SK-N-SH treated with all-trans-retinoic acid at 6 μM for 48 hours (cell line): ENCODE measurements around the gene MMS19.

Source experiments
- ATAC-seq: fragments of 200-7000 bp; cut with Tn5 transposase; 3 replicates; pipeline ENCODE4 v1.9.1; 2020; ENCODE audit warnings: mild to moderate bottlenecking, moderate library complexity
- ARNTL ChIP-seq: fragments of 450-650 bp; formaldehyde crosslinking; IDR thresholded peaks from 2 replicates; pipeline ENCODE4 v1.5.0; 2020; ENCODE audit warnings: low read depth, mild to moderate bottlenecking, moderate library complexity, borderline replicate concordance
- BACH2 ChIP-seq: fragments of 250-450 bp; sonication (Bioruptor Pico); IDR thresholded peaks from 2 replicates; pipeline ENCODE4 v1.9.0; 2021; ENCODE audit warnings: mild to moderate bottlenecking, borderline replicate concordance
- CSDC2 ChIP-seq: fragments of 250-450 bp; sonication (Bioruptor Pico); IDR thresholded peaks from 2 replicates; pipeline ENCODE4 v1.5.0; 2020; ENCODE audit warnings: mild to moderate bottlenecking, moderate library complexity
- GLIS3 ChIP-seq: fragments of 250-450 bp; sonication (Bioruptor Pico); IDR thresholded peaks from 2 replicates; pipeline ENCODE4 v1.5.0; 2020; ENCODE audit warnings: mild to moderate bottlenecking, moderate library complexity
- ISL1 ChIP-seq: fragments of 250-450 bp; sonication (Bioruptor Pico); IDR thresholded peaks from 2 replicates; pipeline ENCODE4 v2.1.2; 2022; ENCODE audit warnings: mild to moderate bottlenecking, moderate library complexity
- OSR1 ChIP-seq: fragments of 250-450 bp; sonication (Bioruptor Pico); IDR thresholded peaks from 2 replicates; pipeline ENCODE4 v1.8.0; 2022; ENCODE audit warnings: moderate library complexity, mild to moderate bottlenecking, inconsistent platforms
- PPARA ChIP-seq: fragments of 250-450 bp; sonication (Bioruptor Pico); IDR thresholded peaks from 2 replicates; pipeline ENCODE4 v1.5.0; 2020; ENCODE audit warnings: mild to moderate bottlenecking, borderline replicate concordance
- RARB ChIP-seq: fragments of 250-450 bp; sonication (Bioruptor Pico); IDR thresholded peaks from 2 replicates; pipeline ENCODE4 v1.8.0; 2021; ENCODE audit warnings: mild to moderate bottlenecking, moderate library complexity
- SNAI2 ChIP-seq: fragments of 250-450 bp; sonication (Bioruptor Pico); IDR thresholded peaks from 2 replicates; pipeline ENCODE4 v1.5.0; 2020; ENCODE audit warnings: mild to moderate bottlenecking, moderate library complexity
- TCF4 ChIP-seq: fragments of 250-450 bp; sonication (Bioruptor Pico); IDR thresholded peaks from 2 replicates; pipeline ENCODE4 v1.8.0; 2021; ENCODE audit warnings: mild to moderate bottlenecking, moderate library complexity, borderline replicate concordance
- TOX ChIP-seq: fragments of 250-450 bp; sonication (Bioruptor Pico); IDR thresholded peaks from 2 replicates; pipeline ENCODE4 v1.8.0; 2021; ENCODE audit warnings: mild to moderate bottlenecking, moderate library complexity, borderline replicate concordance
- ZC3H10 ChIP-seq: fragments of 250-450 bp; sonication (Bioruptor Pico); IDR thresholded peaks from 2 replicates; pipeline ENCODE4 v1.5.1; 2021; ENCODE audit warnings: mild to moderate bottlenecking, moderate library complexity
- ZFP3 ChIP-seq: fragments of 250-450 bp; sonication (Bioruptor Pico); IDR thresholded peaks from 2 replicates; pipeline ENCODE4 v1.5.0; 2020; ENCODE audit warnings: mild to moderate bottlenecking, moderate library complexity
- ZFP30 ChIP-seq: fragments of 450-650 bp; formaldehyde crosslinking; IDR thresholded peaks from 2 replicates; pipeline ENCODE4 v1.5.0; 2022; ENCODE audit warnings: mild to moderate bottlenecking, moderate library complexity
- ZNF565 ChIP-seq: fragments of 450-650 bp; formaldehyde crosslinking; conservative IDR thresholded peaks from 2 replicates; pipeline ENCODE4 v1.5.0; 2020; ENCODE audit warnings: low read depth, mild to moderate bottlenecking, moderate library complexity
- ZNF70 ChIP-seq: fragments of 450-650 bp; formaldehyde crosslinking; IDR thresholded peaks from 2 replicates; pipeline ENCODE4 v1.5.0; 2020; ENCODE audit warnings: mild to moderate bottlenecking, moderate library complexity
- TF ChIP-seq, protein P1 (sequence below): fragments of 250-450 bp; sonication (Bioruptor Pico); IDR thresholded peaks from 2 replicates; pipeline ENCODE4 v1.8.0; 2021; ENCODE audit warnings: low read depth, mild to moderate bottlenecking, moderate library complexity, borderline replicate concordance
- TF ChIP-seq, protein P2 (sequence below): fragments of 250-450 bp; sonication (Bioruptor Pico); IDR thresholded peaks from 2 replicates; pipeline ENCODE4 v1.8.0; 2020; ENCODE audit warnings: mild to moderate bottlenecking, moderate library complexity, borderline replicate concordance
- TF ChIP-seq, protein P3 (sequence below): fragments of 250-450 bp; sonication (Bioruptor Pico); IDR thresholded peaks from 2 replicates; pipeline ENCODE4 v1.5.1; 2021; ENCODE audit warnings: mild to moderate bottlenecking, moderate library complexity
- TF ChIP-seq, protein P4 (sequence below): fragments of 250-450 bp; sonication (Bioruptor Pico); IDR thresholded peaks from 2 replicates; pipeline ENCODE4 v1.5.0; 2020; ENCODE audit warnings: mild to moderate bottlenecking, moderate library complexity

Gene MMS19

DNA sequence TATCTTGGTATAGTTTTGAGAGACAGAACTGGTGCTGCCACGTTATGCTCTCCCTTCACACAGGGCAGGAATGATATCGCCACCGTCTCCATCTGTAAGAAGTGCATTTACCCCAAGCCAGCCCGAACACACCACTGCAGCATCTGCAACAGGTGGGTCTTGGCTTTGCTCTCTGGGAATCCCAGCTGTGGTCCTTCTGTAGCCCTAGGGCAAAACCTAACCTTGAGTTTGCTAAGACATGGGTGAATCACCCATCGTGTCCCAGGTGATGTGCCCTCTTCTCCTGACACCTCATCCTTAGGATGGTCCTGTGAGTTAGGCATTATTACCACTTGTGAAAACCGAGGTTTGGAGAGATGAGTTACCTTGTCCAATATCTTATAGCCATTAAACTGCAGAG, 45.9 kb downstream of the MMS19 start (continued):
- TF ChIP-seq, protein P1, sequence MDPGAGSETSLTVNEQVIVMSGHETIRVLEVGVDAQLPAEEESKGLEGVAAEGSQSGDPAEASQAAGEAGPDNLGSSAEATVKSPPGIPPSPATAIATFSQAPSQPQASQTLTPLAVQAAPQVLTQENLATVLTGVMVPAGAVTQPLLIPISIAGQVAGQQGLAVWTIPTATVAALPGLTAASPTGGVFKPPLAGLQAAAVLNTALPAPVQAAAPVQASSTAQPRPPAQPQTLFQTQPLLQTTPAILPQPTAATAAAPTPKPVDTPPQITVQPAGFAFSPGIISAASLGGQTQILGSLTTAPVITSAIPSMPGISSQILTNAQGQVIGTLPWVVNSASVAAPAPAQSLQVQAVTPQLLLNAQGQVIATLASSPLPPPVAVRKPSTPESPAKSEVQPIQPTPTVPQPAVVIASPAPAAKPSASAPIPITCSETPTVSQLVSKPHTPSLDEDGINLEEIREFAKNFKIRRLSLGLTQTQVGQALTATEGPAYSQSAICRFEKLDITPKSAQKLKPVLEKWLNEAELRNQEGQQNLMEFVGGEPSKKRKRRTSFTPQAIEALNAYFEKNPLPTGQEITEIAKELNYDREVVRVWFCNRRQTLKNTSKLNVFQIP (CRISPR knock-in tag) = no peak
- no peak for TF ChIP-seq ZC3H10 (CRISPR knock-in tag)

DNA sequence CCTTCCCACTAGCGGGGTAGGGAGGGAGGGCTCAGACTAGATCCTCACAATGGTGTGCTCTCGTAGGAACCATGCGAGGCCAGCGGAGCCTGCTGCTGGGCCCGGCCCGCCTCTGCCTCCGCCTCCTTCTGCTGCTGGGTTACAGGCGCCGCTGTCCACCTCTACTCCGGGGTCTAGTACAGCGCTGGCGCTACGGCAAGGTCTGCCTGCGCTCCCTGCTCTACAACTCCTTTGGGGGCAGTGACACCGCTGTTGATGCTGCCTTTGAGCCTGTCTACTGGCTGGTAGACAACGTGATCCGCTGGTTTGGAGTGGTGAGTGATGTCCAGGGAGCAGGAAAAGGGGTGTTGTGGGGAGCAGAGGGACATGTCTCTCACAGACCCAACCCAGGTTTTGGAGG, 46.6 kb downstream of the MMS19 start:
- no peak for ATAC-seq
- TF ChIP-seq TOX (CRISPR knock-in tag) = no peak
- TF ChIP-seq ZC3H10 (CRISPR knock-in tag) = no peak
- TF ChIP-seq, protein P2, sequence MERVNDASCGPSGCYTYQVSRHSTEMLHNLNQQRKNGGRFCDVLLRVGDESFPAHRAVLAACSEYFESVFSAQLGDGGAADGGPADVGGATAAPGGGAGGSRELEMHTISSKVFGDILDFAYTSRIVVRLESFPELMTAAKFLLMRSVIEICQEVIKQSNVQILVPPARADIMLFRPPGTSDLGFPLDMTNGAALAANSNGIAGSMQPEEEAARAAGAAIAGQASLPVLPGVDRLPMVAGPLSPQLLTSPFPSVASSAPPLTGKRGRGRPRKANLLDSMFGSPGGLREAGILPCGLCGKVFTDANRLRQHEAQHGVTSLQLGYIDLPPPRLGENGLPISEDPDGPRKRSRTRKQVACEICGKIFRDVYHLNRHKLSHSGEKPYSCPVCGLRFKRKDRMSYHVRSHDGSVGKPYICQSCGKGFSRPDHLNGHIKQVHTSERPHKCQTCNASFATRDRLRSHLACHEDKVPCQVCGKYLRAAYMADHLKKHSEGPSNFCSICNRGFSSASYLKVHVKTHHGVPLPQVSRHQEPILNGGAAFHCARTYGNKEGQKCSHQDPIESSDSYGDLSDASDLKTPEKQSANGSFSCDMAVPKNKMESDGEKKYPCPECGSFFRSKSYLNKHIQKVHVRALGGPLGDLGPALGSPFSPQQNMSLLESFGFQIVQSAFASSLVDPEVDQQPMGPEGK (CRISPR knock-in tag) = no peak
- no peak for TF ChIP-seq CSDC2 (CRISPR knock-in tag)
- TF ChIP-seq OSR1 (CRISPR knock-in tag) = no peak
- TF ChIP-seq PPARA (CRISPR knock-in tag) = no peak
- no peak for TF ChIP-seq ZNF565 (CRISPR knock-in tag)
- TF ChIP-seq ZNF70 = no peak

DNA sequence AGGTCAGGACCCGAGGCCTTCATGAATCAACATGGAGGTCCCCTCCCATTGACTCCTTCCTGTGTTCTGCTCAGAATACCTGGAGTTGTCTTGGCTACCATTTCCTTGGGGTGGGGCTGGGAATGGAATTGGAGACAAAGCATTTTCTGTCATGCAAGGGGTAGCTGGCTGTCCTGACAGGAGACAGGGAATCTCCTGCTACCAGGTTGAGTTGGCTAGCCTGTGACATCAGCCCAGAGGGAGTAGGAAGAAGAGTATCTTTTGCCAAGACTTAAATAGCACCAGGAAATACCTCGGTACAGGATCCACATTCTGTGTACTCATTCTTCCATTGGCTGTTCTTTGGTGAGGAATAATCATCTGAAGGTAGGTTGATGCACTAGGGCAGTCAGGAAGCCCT, 47.4 kb downstream of the MMS19 start:
- no peak for ATAC-seq
- TF ChIP-seq PPARA (CRISPR knock-in tag) (no peak), GLIS3 (CRISPR knock-in tag) (no peak), ZNF70 (no peak), ARNTL (CRISPR knock-in tag) (no peak), RARB (CRISPR knock-in tag) (no peak), ISL1 (no peak), ZC3H10 (CRISPR knock-in tag) (no peak), BACH2 (CRISPR knock-in tag) (no peak), TCF4 (CRISPR knock-in tag) (no peak), ZFP30 (CRISPR knock-in tag) (no peak), ZFP3 (CRISPR knock-in tag) (no peak), SNAI2 (CRISPR knock-in tag) (no peak), TOX (CRISPR knock-in tag) (no peak)
- TF ChIP-seq, protein P2 (CRISPR knock-in tag) = no peak
- TF ChIP-seq, protein P3, sequence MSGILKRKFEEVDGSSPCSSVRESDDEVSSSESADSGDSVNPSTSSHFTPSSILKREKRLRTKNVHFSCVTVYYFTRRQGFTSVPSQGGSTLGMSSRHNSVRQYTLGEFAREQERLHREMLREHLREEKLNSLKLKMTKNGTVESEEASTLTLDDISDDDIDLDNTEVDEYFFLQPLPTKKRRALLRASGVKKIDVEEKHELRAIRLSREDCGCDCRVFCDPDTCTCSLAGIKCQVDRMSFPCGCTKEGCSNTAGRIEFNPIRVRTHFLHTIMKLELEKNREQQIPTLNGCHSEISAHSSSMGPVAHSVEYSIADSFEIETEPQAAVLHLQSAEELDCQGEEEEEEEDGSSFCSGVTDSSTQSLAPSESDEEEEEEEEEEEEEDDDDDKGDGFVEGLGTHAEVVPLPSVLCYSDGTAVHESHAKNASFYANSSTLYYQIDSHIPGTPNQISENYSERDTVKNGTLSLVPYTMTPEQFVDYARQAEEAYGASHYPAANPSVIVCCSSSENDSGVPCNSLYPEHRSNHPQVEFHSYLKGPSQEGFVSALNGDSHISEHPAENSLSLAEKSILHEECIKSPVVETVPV (CRISPR knock-in tag) = no peak
- TF ChIP-seq, protein P4, sequence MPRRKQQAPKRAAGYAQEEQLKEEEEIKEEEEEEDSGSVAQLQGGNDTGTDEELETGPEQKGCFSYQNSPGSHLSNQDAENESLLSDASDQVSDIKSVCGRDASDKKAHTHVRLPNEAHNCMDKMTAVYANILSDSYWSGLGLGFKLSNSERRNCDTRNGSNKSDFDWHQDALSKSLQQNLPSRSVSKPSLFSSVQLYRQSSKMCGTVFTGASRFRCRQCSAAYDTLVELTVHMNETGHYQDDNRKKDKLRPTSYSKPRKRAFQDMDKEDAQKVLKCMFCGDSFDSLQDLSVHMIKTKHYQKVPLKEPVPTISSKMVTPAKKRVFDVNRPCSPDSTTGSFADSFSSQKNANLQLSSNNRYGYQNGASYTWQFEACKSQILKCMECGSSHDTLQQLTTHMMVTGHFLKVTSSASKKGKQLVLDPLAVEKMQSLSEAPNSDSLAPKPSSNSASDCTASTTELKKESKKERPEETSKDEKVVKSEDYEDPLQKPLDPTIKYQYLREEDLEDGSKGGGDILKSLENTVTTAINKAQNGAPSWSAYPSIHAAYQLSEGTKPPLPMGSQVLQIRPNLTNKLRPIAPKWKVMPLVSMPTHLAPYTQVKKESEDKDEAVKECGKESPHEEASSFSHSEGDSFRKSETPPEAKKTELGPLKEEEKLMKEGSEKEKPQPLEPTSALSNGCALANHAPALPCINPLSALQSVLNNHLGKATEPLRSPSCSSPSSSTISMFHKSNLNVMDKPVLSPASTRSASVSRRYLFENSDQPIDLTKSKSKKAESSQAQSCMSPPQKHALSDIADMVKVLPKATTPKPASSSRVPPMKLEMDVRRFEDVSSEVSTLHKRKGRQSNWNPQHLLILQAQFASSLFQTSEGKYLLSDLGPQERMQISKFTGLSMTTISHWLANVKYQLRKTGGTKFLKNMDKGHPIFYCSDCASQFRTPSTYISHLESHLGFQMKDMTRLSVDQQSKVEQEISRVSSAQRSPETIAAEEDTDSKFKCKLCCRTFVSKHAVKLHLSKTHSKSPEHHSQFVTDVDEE (CRISPR knock-in tag) = no peak
